Spleen (tissue), 11 donors: Measurements from ENCODE around the gene GSG1L2. TPM values are rescaled to one million over a fixed set of nuclear protein-coding genes. Genes with fewer than 3 reads are reported as not detected.

ENCODE experiments used
- DNase-seq: peaks from one replicate; pipeline ENCODE4 v3.0.0-alpha.2; 2020
- H3K27ac ChIP-seq, 8 donors: fragments of 200-600 bp; sonication (generic) in 7 of 8; 1 replicate in 4 of 8; 2 replicates in 4 of 8; pipeline versions ENCODE4 v1.5.0 to v1.8.0; 2016 to 2021; ENCODE audit warnings: inconsistent platforms in 4 of 8, mild to moderate bottlenecking in 4 of 8, moderate library complexity in 1 of 8
- H3K27me3 ChIP-seq, 7 donors: fragments of 200-600 bp; sonication (generic) in 6 of 7; replicated peaks in 1 of 7; 1 replicate in 4 of 7; 2 replicates in 3 of 7; pipeline versions ENCODE4 v1.5.0 to v1.8.0; 2016 to 2021; ENCODE audit warnings: inconsistent platforms in 3 of 7, mild to moderate bottlenecking in 1 of 7
- H3K36me3 ChIP-seq, 6 donors: fragments of 200-600 bp; sonication (generic) in 5 of 6; 1 replicate in 4 of 6; 2 replicates in 2 of 6; pipeline versions ENCODE4 v1.5.0 to v1.8.0; 2016 to 2021; ENCODE audit warnings: inconsistent platforms in 2 of 6
- H3K4me1 ChIP-seq, 6 donors: fragments of 200-600 bp; sonication (generic) in 5 of 6; 1 replicate in 3 of 6; 2 replicates in 3 of 6; pipeline versions ENCODE4 v1.5.0 to v1.8.0; 2016 to 2021; ENCODE audit warnings: inconsistent platforms in 3 of 6
- H3K4me3 ChIP-seq, 8 donors: fragments of 200-600 bp; sonication (generic) in 7 of 8; 1 replicate in 4 of 8; 2 replicates in 4 of 8; pipeline versions ENCODE4 v1.5.0 to v1.8.0; 2016 to 2021; ENCODE audit warnings: inconsistent platforms in 4 of 8, mild to moderate bottlenecking in 4 of 8, moderate library complexity in 2 of 8
- H3K9me3 ChIP-seq, 8 donors: fragments of 200-600 bp; sonication (generic) in 7 of 8; 1 replicate in 4 of 8; 2 replicates in 4 of 8; pipeline versions ENCODE4 v1.5.0 to v1.8.0; 2016 to 2021; ENCODE audit warnings: inconsistent platforms in 4 of 8
- CTCF ChIP-seq, 11 experiments: fragments of 200-600 bp in 7 of 11; fragments of 450-650 bp in 4 of 11; sonication (generic) in 4 of 11; IDR thresholded peaks in 8 of 11; conservative IDR thresholded peaks in 3 of 11; 1 replicate in 7 of 11; 2 replicates in 4 of 11; pipeline versions ENCODE4 v1.4.0 to v1.8.0; 2016 to 2021; ENCODE audit warnings: antibody characterized with exemption in 11 of 11, inconsistent platforms in 4 of 11, mild to moderate bottlenecking in 1 of 11
- POLR2A ChIP-seq, 3 donors: fragments of 450-650 bp; IDR thresholded peaks; one replicate each; pipeline ENCODE4 v1.5.1; 2017; ENCODE audit warnings: antibody characterized with exemption in 3 of 3, mild to moderate bottlenecking in 1 of 3
- POLR2AphosphoS5 ChIP-seq, 3 donors: sonication (generic); formaldehyde crosslinking; IDR thresholded peaks; one replicate each; pipeline ENCODE4 v1.5.1; 2017; ENCODE audit warnings: antibody characterized with exemption in 3 of 3
- WGBS, 5 donors: extraction: QIAGEN DNeasy Blood & Tissue Kit in 3 of 5; methylation state at CpG; one replicate each; pipeline versions ENCODE4 v1.1.5 to v1.1.7; 2013 to 2018; 5-methylcytosine and 5-hydroxymethylcytosine counted together
- intact Hi-C: fragments of 100-400 bp; cut with DNase I; formaldehyde crosslinking; loops from one replicate; pipeline ENCODE4 v1.15.0; 2023; ENCODE audit warnings: low total_unique reads
- polyA plus RNA-seq, 3 donors: library from polyadenylated mRNA; stranded (reverse); fragments of 200-250 nt; gene quantifications; one replicate each; pipeline ENCODE4 v1.2.1, GENCODE V29; 2013
- total RNA-seq, 7 donors: library from RNA; depleted of rRNA in 3 of 7; stranded (reverse); fragments of >200 nt in 3 of 7; fragmentation: NEBNext Ultra II Directional in 4 of 7; extraction: Animal tissue kit (Norgen Biotek cat#: 25700) in 4 of 7; gene quantifications; one replicate each; pipeline versions ENCODE4 v1.1.0 to v1.2.1, GENCODE V29; 2016 to 2021
- donor health status: healthy with polysubstance abuse.
- donor health status: DM: no; HTN: no; CAD: no; lungs with moderate emphysema.
- donor health status: DM: no; HTN: no; CAD: no.
- donor health status: Bipolar disorder and iron deficiency.
- donor health status: healthy.
- donor health status: DM: no; HTN: no; CAD: no.
- donor health status: DM: yes; HTN: yes; CAD: no.

GSG1L2 gene
- total and polyA plus RNA-seq, 10 donors: not detected

DNA sequence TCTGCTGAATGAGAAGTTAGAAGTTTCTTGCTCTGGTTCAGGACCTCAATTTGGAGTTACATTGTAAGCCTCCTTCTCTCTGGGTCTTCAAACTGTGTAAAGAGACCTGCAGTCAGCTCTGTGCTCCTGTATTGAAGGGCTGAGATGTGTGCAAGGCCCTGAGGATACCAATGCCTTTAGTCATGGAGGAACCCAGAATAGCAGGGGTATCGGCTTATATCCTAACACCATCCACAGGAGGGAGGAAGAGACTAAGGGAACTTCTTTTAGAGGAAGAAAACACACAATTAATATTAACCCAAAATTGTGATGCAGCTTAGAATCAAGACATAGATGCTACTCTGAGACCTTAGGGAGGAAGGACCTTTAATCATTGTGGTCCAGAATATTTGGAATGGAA is 40.3 kb upstream of the GSG1L2 start:
- Histone ChIP-seq H3K27me3 (no peaks in the 10 kb centered on the region), H3K4me1 (no peaks in the 10 kb centered on the region), H3K9me3 (peaks cover 0 to 46% (median 26%) of the 10 kb centered on the region in 8 donors), H3K4me3 (no peak overlapping the region), H3K27ac (no peak overlapping the region), H3K36me3 (no peaks in the 10 kb centered on the region)
- DNase-seq: no peak
- 79 to 96% (median 90%) methylated on average over 1 of the region's 1 CpG for WGBS, 5 donors
- TF ChIP-seq POLR2A (IDR thresholded peaks at IDR 0.05) (no peak), POLR2AphosphoS5 (IDR thresholded peaks at IDR 0.05) (no peak), CTCF (IDR thresholded peaks at IDR 0.05 in 8 of 11, conservative IDR thresholded peaks at IDR 0.05 in 3 of 11) (no peak)
- intact Hi-C loops: no loop called here

DNA sequence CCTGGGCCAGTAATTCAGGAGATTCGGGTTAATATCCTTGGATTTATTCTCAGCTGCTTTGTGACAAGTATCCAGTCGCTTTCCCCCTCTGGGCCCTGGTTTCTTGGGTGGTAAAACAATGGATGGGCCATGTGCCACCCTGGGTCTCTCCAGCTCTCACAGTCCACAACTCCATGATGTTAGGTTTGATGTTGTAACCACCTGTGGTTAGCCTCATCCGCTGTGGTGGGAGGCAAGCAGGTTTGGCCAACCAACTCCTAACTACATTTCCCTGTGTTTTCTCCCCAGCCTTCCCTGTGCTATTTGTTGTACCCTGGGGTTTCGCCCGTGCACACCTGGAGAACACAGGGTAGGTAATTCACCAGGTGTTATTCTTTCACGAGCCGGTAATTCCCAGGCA is 39.0 kb upstream of the GSG1L2 start:
- no peaks in the 10 kb centered on the region for H3K4me1 ChIP-seq
- no peaks in the 10 kb centered on the region for H3K36me3 ChIP-seq
- TF ChIP-seq POLR2A (IDR thresholded peaks at IDR 0.05) (no peak), POLR2AphosphoS5 (IDR thresholded peaks at IDR 0.05) (no peak), CTCF (IDR thresholded peaks at IDR 0.05 in 8 of 11, conservative IDR thresholded peaks at IDR 0.05 in 3 of 11) (no peak)
- H3K27ac ChIP-seq: no peak overlapping the region
- H3K27me3 ChIP-seq: no peaks in the 10 kb centered on the region
- H3K9me3 ChIP-seq: peaks cover 0 to 51% (median 27%) of the 10 kb centered on the region in 8 donors
- DNase-seq: no peak
- intact Hi-C loops: no loop called here
- H3K4me3 ChIP-seq: no peak overlapping the region
- WGBS, 5 donors: 57 to 88% (median 85%) methylated on average over 7 of the region's 7 CpGs

DNA sequence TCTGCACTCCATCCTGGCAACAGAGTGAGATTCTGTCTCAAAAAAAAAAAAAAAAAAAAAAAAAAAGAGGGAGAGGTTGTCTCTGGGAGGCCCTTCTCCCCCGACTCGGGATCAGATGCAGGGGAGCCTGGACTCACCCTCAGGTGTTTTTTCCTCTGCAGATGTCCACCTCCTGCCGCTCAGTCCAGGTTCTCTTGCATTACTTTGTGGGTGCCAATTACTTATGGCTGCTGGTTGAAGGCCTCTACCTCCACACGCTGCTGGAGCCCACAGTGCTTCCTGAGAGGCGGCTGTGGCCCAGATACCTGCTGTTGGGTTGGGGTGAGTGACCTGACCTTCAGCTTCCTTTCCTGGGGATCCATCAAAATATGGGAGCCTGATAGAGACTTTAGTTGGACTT is 37.9 kb upstream of the GSG1L2 start:
- TF ChIP-seq POLR2AphosphoS5 (IDR thresholded peaks at IDR 0.05): no peak
- no peak for TF ChIP-seq POLR2A (IDR thresholded peaks at IDR 0.05)
- no peak for TF ChIP-seq CTCF (IDR thresholded peaks at IDR 0.05 in 8 of 11, conservative IDR thresholded peaks at IDR 0.05 in 3 of 11)
- Histone ChIP-seq H3K36me3 (no peaks in the 10 kb centered on the region), H3K27me3 (no peaks in the 10 kb centered on the region), H3K27ac (no peak overlapping the region), H3K9me3 (peaks cover 0 to 51% (median 27%) of the 10 kb centered on the region in 8 donors), H3K4me3 (no peak overlapping the region), H3K4me1 (no peaks in the 10 kb centered on the region)
- intact Hi-C loops: no loop called here
- WGBS, 5 donors: 85 to 94% (median 86%) methylated on average over 5 of the region's 5 CpGs
- DNase-seq: no peak

GRCh38 chr17:9855036-9855435 is 33.2 kb upstream of the GSG1L2 start:
- no peaks in the 10 kb centered on the region for H3K36me3 ChIP-seq
- intact Hi-C loops: no loop called here
- no peaks in the 10 kb centered on the region for H3K4me1 ChIP-seq
- peaks cover 0 to 30% (median 17%) of the 10 kb centered on the region in 8 donors for H3K9me3 ChIP-seq
- no peak for DNase-seq
- TF ChIP-seq POLR2AphosphoS5 (IDR thresholded peaks at IDR 0.05): no peak
- no peak for TF ChIP-seq CTCF (IDR thresholded peaks at IDR 0.05 in 8 of 11, conservative IDR thresholded peaks at IDR 0.05 in 3 of 11)
- TF ChIP-seq POLR2A (IDR thresholded peaks at IDR 0.05): no peak
- 73 to 94% (median 89%) methylated on average over 4 of the region's 4 CpGs for WGBS, 5 donors
- no peak overlapping the region for H3K4me3 ChIP-seq
- no peaks in the 10 kb centered on the region for H3K27me3 ChIP-seq
- H3K27ac ChIP-seq: no peak overlapping the region
